Anterior cingulate cortex (tissue), 58 donors: ENCODE measurements around the gene PDZRN3.
A peak's percentile ranks its signal among the peaks of the same experiment; 100 is the strongest.

ENCODE experiments used
- DNase-seq, 58 donors: peaks; one replicate each; lab custom pipeline; 2025; lab: John Stamatoyannopoulos, UW

The PDZRN3 gene

DNA sequence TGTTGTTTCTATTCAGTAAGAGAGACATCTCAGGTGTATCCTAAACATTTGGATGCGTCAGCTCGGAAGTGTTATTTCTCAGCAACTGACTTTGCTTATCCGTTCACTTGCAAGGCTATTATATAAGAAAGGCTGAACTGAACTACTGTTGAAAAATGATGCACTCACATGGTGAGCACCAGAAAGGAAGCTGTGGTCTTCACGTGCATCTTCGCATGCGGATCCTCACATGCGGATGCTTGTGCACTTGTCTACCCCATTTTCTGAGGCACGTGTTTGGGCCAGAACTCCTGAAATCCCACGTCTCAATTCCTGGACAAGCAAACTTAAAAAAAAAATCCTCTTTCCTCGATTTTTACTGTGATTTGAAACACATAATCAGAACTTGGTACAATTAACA, 63.2 kb downstream of the PDZRN3 start:
- peak in 22 of 58 donors; percentile 1 to 70 (median 30) for DNase-seq

GRCh38 chr3:73559749-73560148, 65.0 kb downstream of the PDZRN3 start:
- DNase-seq = peak in 1 of 58 donors; percentile 23

GRCh38 chr3:73558727-73559075, 66.0 kb downstream of the PDZRN3 start:
- no peak for DNase-seq

- no peak for DNase-seq
These were observed 66.6 kb downstream of the PDZRN3 start for GRCh38 chr3:73557986-73558726.

DNA sequence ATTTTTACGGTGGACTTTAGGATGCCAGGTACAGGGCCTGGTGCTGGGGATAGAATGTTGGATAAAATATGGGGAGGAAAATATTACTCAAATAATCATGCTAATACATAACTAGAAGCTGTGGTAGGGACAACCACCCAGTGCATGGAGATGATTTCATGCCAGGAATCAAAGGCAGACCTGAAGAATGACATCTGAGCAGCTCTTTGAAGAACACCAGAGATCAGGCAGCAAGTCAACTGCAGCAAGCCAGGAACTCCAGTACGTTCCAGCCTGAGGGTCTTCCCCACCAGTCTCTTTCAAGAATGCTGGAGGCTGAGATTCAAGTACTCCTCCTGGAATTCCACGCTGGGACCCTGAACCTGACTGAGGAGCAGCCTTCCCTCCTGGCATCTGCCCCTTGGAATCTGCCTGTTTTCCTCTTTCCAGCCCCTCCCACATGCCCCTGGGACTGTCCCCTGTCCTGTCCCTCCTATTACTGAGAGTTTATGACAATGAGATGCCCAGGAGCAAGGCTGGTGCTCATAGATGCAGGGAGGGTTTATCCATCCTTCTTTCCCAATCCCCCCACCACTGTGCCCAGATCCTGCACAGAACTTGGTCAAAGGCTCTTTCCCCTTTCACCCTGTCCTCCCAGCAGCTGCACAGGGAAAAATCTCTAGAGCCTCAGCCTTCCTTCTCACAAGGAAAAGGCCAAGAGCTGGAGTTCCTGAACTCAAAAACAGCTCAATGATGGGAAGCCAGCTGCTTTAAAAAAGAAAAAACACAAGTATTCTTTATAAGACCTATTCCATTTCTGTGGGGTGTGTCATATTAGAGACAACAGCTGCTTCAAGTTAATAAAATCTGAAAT, 68.0 kb downstream of the PDZRN3 start:
- no peak for DNase-seq

DNA sequence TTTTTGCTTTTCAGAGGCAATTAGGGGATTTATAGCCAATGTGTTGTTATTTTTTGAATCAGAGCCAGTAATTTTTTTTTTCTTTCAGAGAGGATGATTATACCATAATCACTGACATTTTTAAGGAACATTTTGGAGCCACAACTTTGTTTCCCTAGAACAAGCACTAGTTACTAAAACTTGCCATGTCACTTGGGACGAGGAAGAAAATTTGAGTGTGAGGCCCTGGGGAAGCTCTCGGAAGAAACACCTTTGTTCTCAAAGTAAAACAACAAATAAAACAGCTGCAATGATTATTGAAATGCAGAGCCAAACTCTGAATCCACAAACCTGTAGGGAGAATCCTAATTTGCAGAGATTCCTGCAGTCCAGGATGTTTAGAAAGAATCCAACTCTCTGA, 69.7 kb downstream of the PDZRN3 start:
- no peak for DNase-seq

- no peak for DNase-seq
These were observed 72.0 kb downstream of the PDZRN3 start for GRCh38 chr3:73552700-73553099.

DNA sequence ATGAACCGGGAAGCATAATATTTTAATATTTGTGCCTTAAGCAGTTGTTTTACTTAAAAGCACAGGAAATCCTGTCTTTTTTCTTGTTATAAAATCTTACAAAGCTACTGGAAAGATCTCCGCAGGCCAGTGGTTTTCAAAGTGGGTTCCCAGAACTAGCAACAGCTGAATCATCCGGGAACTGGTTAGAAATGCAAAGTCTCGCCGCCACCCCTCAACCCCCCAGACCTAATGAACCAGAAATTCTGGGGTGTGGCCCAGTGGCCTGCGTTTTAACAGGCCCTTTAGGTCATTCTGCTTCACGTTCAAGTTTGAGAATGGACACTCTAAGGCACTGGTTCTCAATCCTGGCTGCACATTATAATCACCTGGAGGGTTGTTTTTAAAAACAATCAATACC, 74.7 kb downstream of the PDZRN3 start:
- DNase-seq = no peak

- DNase-seq = no peak
These were observed 75.6 kb downstream of the PDZRN3 start for GRCh38 chr3:73549051-73549600.

DNA sequence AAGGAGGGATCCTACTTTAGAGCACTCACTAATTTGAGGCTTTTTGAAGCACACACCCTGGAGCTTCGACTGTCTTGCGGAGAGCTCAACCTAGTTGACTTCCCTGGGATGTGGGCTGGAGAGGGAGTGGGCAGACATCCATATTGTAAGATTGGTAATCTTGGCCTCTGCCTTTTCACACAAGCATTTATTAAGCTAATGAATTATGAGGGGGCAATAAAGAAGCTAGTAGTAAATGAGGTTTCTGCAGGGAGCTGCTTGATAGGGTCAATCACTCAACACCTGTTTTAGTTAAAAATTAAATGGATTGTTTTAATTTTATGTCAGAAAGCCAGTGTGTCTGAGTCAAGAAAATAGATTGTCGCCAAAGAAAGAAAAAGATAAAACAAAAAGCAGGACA, 76.3 kb downstream of the PDZRN3 start:
- no peak for DNase-seq

- DNase-seq = peak in 1 of 58 donors; percentile 10
These were observed 77.1 kb downstream of the PDZRN3 start for GRCh38 chr3:73547427-73548248.

GRCh38 chr3:73546961-73547360, 77.8 kb downstream of the PDZRN3 start:
- no peak for DNase-seq

DNA sequence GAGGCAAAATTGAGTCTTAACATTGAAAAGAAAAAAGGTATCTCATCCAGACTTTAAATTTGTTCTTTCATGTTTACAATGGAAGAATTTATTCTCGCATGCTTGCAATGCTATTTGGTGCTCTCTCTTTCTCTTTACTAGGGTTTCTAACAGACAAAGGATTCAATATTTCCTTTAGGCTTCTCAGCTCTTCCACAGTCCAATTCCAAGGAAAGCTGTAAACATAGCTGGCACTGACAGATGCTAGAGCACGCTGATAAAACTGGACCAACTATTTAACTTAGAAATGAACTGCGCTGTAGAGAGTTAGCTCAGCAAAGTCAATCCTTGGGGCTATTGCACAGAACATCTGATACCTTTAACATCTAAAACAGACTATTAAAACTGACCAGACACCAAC, 81.3 kb downstream of the PDZRN3 start:
- no peak for DNase-seq

DNA sequence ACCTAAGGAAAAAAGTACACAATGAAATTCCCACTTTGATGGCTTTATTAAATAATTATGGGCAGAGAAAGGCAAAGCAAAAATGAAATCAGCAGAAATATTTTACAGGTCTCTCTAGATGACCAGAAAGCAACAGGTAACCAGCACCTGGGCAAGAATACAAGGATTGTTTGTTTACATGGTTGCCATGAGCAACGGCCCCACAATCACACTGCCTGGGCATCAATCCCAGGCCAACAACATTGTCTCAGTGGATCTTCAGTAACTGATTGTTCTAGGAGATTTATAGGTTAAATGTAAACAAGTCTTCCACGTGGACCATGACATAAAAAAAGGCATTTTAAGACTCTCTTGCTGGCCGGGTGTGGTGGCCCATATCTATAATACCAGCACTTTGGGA, 82.6 kb downstream of the PDZRN3 start:
- DNase-seq = no peak

DNA sequence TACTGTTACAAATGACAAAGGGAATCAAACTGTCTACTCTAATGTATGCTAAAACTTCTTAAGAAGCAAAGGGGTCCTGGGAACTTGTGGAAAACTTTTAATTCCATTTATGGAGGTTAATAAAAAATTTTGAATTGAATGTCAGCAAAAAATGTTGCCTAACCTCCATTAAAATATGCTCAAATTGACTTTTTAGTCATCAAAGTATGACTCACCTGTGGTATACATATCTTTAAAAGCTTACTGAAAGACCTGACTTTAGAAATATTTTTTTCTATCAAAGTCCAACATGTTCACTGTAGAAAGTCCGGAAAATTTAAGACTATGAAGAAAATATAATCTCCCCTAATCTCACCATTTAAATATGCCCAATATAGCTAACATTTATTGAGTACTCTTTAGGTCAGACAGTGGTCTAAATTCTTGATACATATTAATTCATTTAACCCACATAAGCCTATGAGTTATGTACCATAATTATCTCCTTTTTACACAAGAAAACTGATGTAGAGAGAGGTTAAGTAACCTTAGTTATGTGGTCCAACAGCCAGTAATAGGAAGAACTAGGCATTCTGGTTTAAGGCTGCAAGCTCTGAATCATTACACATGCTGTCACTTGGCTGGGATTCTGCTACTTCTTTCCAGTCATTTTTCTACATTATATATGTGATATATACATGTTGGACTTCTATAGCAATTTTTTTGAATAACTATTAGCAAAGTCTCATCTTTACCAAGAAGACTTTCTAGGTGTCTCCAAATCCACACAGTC, 83.6 kb downstream of the PDZRN3 start:
- no peak for DNase-seq

DNA sequence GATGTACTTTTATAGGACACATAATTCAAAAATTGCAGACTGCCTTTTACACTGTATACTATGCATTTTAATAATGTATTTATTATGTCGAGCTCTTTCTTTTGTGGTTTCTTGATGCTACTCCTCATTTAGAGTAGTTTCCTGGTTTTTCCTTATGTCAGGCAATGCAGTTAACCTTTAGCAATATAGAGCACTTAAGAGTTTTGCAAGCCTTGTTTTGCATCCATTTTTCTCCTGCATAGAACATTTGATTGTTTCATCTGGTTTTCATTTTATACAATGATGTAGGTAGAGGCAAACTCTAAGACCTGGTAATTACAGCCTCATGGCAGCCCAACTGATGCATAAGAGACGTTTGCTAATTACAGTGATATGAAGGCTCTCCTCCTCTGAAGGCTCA, 86.3 kb downstream of the PDZRN3 start:
- DNase-seq = no peak

DNA sequence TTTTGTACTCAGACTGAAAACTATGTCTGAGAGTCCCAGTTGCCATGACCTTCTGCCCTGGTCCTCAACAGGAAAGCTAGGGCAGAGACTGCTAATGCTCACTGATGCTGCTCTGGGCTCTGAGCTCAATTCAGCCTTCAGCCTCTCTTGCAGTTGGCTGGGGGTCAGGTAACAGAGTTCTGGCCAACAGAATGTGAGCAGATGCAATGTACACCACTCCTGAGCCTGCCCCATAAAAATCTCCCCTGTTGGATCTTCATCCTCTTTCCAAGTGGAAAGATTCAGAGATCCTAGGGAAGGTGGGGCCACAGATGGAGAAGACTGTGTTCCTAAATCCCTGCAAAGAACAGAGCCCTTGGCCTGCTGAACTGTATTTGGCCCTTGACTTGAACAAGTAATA, 87.8 kb downstream of the PDZRN3 start:
- no peak for DNase-seq

- no peak for DNase-seq
These were observed 88.3 kb downstream of the PDZRN3 start for GRCh38 chr3:73536336-73536895.

DNA sequence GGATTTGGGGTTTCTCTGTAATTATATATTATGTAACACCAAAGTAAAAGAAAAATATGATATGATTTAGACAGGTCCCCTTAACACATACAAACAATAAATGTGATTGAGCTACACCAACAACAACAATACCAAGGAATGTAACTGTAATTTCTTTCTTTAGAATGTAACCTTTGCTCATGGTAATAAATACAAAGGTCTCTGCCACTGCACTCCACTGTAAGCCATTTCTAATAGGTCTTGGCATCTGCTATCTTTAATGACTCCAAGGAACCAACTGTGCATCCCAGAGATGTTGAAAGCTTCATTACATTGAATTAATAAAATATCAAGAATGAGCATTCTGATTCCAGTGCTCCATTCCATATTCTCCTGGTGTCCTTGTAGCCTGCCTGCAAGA, 88.8 kb downstream of the PDZRN3 start:
- DNase-seq = no peak

GRCh38 chr3:73535137-73535536, 89.6 kb downstream of the PDZRN3 start:
- no peak for DNase-seq
